NCI-H128 (cell line): ENCODE measurements around the gene SNX22.
"Not testable (repeated sequence)": the region's sequence is repeated elsewhere in the genome, so short reads cannot be mapped to it uniquely, and the experiment has no call there.

Source experiments
- DNase-seq: peaks from one replicate; lab custom pipeline; 2025; ENCODE audit not compliant: unreplicated experiment; lab: John Stamatoyannopoulos, UW

Gene SNX22

DNA sequence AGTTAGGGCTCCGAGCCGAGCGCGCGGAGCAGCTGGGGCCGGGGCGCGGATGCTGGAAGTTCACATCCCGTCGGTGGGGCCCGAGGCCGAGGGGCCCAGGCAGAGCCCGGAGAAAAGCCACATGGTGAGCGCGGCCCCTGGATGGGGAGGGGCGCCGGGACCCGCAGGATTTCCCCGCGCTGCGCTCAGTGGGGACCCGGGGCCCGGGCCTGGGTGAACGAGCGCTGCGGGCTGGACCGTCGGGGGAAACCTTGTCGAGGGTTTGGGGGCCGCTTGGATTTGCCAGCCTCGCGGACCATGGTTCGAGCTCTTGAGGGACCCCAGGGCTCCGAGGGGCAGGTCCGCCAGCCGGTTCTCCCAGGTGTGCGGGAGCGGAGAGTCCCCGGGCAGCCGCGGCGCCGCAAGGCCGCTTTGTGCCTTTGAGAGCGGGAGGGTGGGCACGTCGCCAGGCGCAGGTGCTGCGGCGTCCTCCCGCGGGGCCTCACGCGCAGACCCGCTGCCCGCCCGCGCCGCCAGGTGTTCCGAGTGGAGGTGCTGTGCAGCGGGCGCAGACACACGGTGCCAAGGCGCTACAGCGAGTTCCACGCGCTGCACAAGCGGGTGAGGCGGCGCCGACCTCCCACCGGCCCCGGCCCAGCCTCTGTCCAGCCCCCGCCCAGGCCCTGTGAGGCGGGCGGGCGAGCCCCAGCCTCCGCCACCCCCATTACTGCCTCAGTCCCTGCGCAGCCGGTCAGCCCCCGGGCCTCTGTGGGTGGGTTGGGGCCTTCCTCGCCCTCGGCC, at the start of gene SNX22:
Gene SNX22, plus strand, starts transcription at position 5 of the 780 bp plus-strand sequence. Its CDS starts 45 bp downstream, at position 50.
- peak; percentile 6 for DNase-seq

DNA sequence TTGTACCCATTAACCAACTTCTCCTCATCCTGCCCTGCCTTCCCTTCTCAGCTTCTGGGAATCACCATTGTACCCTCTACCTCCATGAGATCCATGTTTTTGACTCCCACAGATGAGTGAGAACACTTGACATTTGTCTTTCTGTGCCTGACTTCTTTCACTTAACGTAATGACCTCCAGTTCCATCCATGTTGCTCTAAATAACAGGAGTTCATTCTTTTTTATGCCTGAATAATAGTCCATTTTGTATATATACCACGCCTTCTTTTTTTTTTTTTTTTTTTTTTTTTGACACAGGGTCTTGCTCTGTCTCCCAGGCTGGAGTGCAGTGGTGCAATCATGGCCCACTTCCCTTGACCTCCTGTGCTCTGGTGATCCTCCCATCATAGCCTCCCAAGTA, 49.0 kb upstream of the SNX22 start:
- no peak for DNase-seq

DNA sequence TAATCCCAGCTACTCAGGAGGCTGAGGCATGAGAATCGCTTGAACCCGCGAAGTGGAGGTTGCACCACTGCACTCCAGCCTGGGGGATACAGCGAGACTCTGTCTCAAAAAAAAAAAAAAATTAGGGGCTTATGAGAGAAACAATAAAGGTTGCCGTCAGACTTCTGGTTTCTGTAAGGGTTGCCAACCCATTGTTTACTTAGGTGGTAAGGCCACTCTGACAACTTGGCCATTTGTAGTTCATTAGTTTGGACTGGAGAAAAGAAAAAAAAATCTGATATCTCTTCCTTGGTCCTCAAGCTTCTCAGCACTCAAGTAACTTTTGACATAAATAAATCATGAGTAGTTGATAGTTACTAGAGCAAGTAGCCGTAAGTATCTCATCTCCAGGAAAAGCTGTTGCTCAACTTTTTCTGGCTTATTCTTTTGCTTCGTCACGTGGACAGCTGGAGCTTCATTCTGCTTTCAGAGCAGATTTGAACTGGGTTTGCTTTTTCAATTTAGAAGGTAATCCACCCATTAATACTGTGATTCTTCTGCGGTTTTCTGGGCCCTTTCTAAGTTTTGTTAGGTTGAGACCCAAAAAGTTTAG, 46.3 kb upstream of the SNX22 start:
- DNase-seq, result no peak

DNA sequence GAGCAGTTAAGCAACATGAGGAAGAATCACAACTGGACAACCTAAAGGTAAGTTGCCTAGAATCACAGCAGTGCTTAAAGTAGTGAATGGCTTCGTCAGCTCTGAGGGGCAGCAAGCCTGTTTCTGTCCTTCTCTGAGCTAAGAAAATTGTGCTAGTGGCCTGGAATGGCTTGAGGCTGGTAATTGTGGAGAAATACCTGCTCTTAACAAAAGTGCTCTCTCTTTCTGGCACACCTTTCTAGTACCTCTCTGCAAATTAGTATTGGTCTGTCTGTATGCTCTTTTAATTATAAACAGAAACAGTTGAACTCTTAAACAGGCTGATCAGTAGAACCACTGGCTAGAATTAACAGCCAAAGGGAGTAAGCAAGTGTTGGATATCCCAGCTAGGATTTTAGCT, 44.2 kb upstream of the SNX22 start:
- no peak for DNase-seq

DNA sequence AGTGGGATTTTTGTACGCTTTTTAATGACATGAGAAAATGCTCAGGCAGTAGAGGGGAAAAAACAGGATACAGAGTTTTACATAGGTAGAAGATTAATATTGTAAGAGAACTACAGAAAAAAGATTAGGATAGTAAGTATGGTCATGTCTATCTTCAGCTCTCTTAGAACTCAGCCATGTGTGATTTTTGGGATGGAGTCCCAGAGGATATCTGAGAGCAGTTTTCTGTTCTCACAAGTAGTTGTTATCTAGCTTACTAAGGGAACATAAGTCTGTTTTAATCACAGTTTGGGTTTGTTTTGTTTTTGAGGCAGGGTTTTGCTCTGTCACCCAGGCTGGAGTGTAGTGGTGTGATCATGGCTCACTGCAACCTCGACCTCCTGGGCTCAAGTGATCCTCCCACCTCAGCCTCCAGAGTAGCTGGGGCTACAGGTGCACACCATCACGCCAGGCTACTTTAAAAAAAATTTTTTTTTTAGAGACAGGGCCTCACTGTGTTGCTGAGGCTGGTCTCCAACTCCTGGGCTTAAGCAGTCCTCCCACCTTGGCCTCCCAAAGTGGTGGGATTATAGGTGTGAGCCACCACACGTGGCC, 41.3 kb upstream of the SNX22 start:
- DNase-seq, result not testable (repeated sequence)

DNA sequence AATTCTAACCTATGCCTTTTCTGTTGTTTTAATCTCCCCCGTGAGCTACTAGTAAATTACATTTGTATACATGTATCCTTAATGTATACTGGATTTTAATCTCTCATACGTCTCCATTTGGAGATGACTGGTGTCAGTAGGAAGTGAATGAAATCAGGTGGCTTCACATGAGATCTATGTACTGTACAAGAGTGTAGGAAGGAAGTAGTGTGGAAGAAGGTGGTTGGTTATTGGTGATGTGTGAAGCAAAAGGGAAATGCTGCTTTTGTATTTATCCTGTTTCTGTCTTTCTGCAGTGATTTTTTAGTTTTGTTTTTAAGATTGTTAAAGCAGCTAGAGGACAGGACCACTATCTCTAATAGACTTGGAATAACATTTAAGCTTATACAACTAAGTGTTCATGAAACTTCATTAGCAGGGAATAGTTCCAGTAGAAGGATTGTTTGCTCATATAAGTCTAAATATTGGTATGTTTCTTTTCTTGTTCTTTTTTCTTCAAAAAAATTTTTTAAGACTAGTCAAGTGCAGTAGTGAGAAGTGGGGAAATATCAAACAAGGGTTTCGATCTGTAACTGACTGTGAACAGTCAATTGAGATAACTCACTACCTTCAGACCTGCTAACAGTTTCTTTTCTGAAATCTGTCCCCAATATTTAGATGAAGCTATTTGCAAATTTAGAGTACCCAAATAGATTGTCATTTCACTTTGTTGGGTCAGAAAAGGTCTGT, 40.4 kb upstream of the SNX22 start:
- no peak for DNase-seq

DNA sequence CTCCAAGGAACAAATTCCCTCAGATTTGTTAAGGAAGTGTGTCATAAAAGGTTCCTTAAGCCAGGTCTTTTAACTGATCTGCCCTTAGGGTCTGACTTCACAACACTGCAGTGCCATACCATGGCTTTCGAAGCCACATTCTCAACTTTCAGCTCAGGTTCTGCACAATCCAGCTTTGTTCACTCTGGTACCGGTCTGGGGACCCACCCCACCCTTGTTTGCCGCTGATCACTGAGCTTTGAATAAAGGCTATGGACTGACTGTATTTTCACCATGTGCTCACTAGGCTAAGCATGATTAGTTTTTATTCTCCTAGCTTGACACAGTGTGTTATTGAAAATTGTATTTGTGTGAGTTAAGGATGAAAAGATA, 39.9 kb upstream of the SNX22 start:
- DNase-seq, result no peak

DNA sequence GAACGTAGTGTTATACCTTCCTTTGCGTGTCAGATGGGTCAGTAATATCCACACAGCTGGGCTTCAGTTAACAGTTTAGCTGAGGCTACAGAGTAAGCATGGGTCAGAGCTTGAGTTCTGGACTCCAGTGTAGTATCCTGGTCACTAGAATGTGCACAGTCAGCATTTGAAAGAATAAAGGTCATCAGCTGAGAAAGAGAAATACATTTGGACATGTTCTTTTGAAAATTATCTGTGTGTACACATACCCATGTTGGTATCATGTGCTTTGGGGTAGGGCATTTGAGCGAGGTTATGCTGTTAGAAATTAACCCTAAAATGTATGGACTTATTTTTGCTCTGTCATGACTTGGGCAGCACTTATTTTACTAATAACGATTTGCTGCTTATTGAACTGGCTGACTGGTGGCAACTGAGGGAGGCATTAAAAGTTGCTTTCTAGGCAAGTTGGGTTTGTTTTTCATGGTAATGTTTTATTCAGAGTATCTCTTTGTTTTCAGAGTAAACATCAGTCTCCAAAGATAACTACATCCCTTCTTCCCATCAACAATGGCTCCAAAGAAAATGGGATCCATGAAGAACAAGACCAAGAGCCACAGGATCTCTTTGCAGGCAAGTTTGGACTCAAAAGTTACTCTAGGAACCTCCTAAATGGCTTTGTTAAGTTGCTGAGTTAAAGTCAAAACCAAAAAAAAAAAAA, 39.3 kb upstream of the SNX22 start:
- no peak for DNase-seq

DNA sequence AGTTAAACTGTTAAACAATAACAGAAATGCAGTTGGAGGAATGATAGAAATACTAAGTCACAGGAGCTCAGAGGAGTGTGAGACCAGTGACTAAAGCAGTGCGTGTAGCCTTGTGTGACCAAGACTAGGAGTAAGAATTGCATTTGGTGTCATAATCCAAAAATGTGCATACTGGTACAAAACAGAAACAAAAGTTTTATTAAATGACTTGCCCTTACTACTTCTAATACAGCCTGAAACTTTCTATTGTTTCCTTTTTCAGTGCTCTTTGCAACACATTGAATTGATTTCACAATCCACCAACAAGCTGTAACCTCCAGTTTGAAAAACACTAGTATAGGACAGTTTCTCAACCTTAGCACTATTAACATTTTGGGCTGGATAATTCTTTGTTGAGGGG, 38.6 kb upstream of the SNX22 start:
- no peak for DNase-seq

DNA sequence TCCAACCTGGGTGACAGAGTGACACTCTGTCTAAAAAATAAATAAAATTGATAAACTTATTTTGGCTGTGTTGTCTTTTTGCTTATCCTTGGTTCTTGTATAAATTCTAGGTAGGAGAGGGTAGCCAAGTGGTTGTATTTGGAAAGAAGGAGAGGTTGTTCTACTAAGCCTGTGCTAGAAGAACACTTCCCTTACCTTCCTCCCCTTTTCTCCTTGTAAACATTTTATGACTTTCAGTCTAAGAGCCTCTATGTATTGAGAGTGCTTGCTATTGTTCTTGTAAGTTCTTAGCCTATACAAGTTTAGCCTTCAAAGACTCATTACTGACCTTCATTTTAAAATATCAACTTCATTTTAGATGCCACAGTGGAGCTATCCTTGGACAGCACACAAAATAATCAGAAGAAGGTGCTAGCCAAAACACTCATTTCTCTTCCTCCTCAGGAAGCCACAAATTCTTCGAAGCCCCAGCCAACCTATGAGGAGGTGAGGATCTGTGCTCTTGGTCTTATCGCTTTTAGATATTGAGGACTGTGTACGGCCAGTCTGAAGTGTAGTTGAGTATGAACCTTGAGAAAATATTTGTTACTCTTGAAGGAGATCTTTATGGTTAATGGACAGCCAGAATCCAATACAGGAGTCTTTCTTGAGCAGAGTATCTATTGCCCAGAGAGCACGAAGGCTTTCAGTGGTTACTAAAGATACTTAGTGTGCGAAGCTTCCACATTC, 33.6 kb upstream of the SNX22 start:
- DNase-seq, result no peak

DNA sequence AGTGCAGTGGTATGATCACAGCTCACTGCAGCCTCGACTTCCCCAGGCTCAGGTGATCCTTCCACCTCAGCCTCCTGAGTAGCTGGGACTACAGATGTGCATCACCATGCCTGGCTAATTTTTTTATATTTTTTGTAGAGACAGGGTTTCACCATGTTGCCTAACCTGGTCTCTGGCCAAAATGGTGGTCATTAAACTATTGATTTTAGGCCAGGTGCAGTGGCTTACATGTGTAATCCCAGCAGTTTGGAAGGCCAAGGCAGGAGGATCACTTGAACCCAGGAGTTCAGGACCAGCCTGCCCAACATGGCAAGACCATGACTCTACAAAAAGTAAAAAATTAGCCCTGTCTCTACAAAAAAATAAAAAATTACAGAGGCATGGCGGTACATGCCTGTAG, 31.2 kb upstream of the SNX22 start:
- DNase-seq, result not testable (repeated sequence)

DNA sequence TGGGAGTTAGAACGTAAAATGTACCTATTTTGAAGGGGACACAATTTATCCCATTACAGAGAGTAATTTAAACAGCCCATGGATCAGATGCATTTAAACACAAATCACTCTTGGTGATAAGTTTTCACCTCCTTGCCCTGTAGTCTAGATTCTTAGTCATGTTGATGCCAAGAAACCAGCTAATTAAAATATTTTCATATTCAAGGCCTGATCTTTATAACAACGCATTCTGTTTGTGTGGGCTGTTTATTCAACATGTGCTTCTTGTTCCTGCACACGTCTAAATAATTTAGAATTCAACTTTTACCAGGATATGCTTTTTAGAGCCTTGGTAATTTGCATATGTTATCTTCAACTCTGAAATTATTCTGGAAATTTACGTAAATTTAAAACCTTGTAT, 29.9 kb upstream of the SNX22 start:
- no peak for DNase-seq

DNA sequence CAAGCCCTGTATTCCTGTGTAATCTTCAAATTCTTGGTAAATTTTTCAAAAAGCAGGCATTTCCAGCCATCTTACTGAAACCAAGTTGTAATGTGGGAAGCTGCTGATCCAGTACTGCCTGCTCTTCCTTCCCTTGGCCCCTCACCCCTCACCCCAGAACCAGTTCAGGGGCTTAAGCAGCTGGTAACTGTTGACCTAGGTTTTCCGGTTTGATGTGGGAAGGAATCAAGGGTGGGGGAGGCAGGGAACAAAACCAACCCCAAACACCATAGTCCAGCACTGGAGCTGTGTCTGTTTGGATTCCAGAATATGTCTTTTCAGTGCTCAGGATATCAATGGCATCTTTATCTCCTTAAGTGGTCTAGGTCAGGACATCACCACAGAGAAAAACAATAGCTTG, 29.1 kb upstream of the SNX22 start:
- no peak for DNase-seq

DNA sequence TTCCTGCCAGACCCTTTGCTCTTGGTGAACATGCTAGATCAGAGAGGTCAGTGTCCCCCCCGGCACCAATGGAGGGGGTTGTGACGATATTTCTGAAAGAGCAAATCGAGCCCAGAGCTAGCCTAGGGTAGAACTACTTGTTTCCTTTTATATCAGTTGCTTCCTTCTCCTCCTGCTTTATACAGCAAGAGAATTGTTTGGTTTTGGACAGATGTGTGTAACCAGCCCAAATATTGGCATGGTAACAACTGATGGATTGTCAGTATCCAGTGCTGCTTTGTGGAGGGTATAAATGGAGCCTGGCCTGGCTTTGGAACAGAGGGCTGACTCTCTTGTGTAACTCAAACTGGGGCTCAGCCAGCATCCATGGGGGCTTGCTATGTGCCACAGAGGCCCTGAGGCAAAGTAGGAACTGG, 28.6 kb upstream of the SNX22 start:
- DNase-seq, result no peak

DNA sequence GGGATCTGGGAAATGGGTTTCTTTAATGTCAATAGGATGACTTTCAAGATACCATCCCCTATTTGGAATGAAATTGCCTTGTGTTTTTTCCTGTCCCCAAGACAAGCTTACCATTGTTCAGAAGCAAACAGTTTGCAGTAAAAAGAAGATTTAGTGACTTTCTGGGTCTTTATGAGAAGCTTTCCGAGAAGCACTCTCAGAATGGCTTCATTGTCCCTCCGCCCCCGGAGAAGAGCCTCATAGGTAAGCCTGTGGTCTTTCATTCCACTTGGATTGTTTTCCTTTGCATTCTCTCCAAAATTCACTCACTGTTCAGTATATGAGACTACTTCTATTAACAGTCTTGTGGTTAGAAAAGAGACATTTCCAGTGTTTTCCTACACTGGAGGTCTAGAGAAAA, 25.6 kb upstream of the SNX22 start:
- DNase-seq, result no peak

DNA sequence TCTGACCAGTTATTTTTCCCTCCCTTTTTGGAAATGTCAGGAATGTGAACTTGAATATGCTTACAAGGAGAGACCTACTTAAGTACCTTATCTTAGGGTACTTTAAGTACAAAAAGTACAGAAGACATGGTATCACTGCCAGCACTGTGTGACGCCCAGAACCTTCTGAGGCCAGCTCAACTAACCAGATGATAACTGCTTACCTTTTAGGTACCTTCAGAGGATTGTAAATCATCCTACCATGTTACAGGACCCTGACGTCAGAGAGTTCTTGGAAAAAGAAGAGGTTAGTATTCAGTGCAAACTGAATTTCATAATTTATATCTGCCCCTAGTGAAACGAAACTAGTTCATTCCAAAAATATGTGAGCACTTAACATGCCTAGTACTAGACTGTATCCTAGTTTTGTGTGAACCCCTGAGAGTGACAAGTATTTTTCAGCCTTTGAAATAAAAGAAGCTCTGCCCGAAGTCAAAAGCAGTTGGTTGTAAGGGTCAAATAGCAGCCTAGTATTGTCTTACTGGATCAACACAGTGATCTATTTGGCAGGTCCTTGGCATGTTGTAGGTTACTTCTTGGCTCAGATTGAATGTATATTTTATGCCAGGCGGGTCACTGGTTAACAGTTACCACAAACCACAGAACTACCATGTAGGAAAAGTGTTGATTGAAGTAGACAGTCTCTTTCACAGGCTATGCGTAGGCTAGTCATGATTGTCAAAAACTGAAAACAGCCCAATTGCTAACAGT, 23.8 kb upstream of the SNX22 start:
- DNase-seq, result no peak

DNA sequence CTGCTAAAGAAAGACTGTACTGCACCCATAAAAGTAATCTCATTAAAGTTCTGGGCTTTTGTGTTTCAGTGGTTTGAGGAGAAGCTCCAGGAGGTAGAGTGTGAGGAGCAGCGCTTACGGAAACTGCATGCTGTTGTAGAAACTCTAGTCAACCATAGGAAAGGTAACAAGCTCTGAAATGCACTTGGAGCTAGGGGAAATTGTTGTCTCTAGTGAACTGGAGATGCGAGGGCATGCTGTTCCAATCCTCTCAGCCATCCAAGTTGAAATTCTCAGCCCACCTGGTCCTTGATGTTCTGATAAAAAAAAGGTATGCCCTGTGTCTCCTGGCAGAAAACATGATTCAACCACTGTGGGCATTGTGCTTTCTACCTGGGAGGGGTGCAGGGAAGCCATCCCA, 21.4 kb upstream of the SNX22 start:
- DNase-seq, result no peak

DNA sequence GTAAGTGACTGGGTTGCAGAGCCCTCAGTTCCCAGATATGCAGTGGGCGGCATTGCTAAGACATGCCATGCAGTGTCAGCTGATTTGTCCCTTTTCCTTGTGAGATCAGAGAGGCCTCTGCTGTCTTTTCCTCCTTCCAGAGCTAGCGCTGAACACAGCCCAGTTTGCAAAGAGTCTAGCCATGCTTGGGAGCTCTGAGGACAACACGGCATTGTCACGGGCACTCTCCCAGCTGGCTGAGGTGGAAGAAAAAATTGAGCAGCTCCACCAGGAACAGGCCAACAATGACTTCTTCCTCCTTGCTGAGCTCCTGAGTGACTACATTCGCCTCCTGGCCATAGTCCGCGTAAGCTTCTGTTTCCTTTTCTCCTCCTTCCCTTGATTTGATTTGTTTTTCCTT, 20.0 kb upstream of the SNX22 start:
- DNase-seq, result no peak

DNA sequence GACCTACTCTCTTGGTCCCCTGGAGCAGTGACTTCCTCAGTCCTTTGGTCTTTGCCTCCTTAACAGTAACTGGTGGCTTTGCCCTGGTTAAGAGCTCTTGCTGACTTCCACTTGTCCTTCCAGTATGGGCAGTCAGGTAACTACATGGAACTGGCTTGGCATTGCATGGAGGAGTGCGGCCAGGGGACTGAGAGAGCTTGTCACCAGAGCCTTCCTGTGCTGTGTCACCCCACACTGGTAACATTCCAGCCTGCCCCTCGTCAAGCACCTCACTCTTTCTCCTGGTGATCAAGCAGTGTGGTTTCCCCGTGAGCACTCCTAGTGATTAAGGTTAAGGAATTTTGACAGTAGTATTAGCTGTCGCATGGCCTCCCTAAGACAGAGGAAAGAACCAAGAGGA, 19.3 kb upstream of the SNX22 start:
- no peak for DNase-seq
